OCI-LY3 (cell line): Measurements from ENCODE around the gene RPS6KC1.

Source experiments
- CTCF ChIP-seq: fragments of 200-600, 300-600 bp; sonication (generic); IDR thresholded peaks from 2 replicates; pipeline ENCODE4 v1.5.1; 2014; ENCODE audit warnings: antibody characterized with exemption, low read length, low read depth
- EZH2phosphoT487 ChIP-seq: fragments of 200-600 bp; shearing (Covaris generic); IDR thresholded peaks from 2 replicates; pipeline ENCODE4 v1.6.1; 2018; ENCODE audit warnings: antibody characterized with exemption, mixed run types, low read depth

GRCh38 chr1:213099682-213100399, 48.8 kb downstream of the RPS6KC1 start:
- no peak for TF ChIP-seq CTCF
- no peak for TF ChIP-seq EZH2phosphoT487
